Medulla oblongata (tissue), 1 donor: Measurements from ENCODE around the gene ZDHHC8.
A peak's percentile ranks its signal among the peaks of the same experiment; 100 is the strongest.

ENCODE experiments used
- DNase-seq: peaks from one replicate; pipeline ENCODE4 v3.0.0-alpha.2; 2015; ENCODE audit errors: extremely low spot score

ZDHHC8 gene

DNA sequence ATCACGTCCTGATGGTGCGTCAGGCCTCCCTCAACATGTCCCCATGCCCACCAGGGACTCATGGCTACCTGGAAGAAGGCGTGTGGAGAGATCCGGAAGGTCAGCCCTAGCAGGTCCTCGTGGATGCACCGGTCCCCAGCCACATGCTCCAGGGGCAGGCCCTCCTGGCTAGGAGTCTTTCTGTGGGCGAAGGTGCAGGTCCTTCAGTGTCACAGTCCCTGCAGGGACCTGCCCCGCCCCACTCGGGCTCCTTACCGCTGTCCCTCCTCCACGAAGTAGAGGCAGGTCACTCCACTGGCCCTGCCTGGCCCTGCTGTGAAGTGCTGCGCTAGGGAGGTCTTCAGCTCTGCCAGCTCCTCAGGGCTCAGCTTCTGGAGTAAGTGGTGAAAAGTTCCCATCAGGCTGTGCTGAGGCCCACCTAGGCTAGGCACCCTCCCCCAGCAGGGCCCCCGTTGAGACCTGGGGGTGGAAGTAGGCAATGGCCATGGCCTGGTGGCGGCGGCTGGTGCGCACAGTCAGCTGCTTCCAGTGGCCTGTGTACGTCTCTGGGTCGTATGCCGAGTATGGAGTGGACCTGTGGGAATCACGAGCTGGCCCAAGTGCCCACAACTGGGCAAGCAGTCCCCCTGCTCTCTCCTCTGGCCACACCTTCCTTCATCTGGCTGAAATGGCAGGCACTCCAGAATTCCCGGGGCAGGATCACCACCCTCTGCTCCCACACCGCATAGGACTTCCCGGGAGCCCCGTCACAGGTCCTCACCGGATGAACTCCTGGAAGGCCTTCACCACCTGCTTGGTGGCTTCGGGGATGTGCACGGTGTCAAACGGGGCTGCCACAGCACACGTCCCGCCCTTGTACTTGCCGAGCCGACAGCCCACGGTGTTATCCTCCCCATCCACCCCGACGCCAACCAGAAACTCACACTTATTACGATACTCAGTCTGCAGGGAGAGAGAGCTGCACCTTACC lies 16.8 kb upstream of the ZDHHC8 start:
- no peak for DNase-seq

DNA sequence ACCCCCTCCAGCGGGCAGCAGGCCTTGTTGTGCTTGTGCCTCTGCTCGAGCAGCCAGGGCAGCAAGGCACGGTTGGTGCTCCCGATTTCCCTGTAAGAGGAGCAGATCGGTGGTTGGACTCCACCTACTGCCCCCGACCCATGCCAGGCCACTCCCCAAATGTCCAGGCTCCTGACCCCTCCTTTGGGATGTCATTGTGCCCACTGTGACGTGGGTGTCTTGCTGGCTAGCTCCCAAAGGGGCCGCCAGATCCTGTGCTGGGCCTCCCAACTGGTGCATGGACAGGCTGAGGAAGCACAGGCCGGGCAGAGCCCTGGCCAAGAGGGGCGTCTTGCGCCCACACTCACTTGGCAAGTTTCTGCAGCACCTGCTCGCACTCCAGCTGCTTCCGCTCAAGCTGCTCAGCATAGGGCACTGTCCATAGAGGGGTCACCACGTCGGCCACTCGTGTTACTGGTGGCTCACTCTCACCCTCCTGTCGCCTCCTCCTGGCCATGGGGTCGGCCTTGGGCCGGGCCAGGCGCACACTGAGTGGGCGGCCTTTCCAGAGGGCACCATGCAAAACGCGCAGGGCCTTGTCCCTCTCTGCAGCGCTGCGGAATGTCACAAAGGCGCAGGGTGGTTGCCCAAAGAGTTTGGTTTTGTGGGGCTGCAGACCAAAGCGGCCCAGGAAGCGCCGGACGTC lies 15.8 kb upstream of the ZDHHC8 start, which contains the start of gene RANBP1:
TSS of gene RANBP1 (plus strand) at position 414 of the 685 bp plus-strand sequence. CDS start at position 495, 81 bp downstream.
- no peak for DNase-seq

DNA sequence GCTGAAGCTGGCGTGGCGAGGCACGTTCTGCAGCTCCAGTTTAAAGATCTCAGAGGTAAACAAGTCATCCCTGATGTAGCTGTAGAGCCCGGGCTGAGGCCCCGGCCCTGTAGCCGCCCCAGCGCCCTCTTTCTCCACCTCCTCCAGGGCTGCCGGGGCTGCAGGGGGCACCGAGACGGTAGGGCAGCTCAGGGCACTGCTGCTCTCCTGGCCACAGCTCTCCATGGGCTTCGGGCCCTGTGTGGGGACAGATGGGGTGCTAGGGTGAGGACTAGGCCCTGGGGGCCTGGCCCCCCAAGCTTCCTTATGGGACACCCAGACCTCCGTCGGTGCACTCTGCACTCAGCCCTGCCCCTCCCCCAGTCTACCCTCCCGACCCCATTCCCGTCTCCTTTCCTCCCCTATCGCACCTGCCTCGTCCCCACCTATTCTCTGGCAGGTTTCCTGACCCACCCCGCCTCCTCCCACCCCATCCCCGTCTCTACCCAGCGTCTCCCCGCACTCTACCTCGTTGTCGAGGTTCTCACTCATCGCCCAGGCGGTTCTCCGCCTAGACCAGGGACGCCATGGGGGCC lies 15.1 kb upstream of the ZDHHC8 start:
- DNase-seq, result no peak

DNA sequence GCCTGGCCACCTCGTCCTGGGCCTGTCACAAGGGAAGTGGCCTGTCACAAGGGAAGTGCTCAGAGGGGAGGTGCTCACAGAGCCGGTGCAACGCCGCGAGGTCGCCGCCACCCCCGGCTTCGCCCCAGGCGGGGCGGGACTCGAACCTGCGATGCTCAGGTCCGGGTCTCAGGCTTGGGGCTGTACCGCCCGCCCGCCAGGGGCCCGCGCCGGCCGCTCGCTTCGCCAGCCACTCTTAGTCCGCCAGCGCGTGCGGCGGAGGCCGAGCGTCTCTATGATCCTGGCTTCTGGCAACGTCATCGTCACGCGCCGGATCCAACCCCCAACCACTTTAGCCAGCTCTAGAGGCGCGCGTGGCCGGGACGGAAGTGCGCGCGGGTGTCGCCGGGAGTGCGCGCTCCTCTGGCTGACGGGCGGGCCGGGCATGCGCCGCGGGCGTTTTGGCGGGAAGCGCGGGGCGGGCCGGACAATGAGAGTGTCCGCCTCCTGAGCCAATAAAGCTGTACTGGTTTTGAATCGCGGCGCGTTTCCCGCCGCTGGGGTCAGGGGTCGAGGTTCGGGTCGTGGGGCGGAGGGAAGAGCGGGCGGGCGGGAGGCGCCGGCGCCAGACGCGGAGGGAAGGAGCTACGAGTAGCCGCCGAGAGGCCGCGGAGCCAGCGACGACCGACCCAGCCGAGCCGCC lies 14.5 kb upstream of the ZDHHC8 start, which contains the start of gene TRMT2A:
TSS of gene TRMT2A (minus strand) at position 276 of the 682 bp plus-strand sequence. CDS start 320 bp downstream, outside the sequence.
- DNase-seq, result peak; percentile 97

DNA sequence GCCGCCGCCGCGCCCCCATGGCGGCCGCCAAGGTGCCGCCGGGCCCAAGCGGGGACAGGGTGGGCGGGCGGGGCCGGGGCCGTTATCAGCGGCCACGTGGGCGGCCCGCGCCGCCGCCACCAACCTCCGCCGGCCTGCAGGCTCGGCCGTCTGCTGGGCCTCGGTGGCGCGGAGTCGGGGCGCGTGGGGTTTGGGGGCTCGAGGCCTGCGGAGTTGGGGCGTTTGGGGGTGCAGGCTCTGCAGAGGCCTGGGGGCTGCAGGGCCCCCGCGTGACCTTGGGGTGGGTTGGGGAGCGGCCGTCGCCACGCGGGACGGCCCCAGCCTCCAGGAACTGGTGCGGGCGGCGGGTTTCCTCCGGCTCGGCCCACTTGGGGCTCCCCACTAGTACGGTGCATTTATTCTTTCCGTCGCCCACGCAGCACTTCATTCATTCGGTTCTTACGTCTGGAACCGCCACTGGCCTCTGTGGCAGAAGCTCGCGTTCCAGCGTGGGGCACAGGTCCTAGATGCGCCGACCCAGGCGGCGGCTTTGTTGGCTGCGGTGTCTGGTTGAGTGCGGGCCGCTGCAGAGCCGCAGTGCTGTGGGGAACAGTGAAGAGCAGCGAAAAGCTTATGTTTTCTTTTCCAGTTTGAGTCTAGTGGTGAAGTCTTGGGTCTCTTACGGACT lies 13.8 kb upstream of the ZDHHC8 start:
- DNase-seq, result no peak

DNA sequence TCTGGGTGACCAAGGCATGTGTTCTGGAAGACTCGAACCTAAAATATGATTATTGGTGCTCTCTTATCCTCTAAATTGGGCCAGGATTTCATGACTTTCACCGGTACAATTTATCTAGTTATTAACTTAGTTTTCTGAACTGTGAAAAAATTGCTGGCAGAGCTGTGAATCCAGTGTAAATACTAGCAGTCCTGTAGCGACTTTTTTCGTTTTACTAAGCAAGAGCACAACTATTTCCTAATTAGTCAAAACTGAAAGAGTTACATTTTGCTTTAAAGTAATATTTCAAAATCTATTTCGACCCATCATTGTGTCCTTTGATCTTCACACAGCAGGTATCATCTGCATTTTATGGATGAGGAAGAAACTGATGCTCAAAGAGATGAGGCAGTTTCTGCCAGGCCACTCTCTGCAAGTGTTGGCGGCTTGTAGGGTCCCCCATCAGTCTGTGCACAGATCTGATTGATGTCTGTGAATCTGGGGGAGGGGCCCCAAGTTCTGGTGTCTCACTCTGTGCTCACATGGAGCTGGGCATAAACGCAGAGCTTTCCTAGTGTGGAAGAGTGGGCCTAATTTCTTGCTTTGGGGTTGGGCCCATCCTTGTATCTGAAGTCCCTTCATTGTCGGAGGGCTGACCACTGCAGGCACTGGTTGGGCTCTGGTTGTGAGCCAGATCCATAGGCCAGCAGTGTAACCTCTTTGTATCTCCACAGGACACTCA lies 13.1 kb upstream of the ZDHHC8 start:
- no peak for DNase-seq

DNA sequence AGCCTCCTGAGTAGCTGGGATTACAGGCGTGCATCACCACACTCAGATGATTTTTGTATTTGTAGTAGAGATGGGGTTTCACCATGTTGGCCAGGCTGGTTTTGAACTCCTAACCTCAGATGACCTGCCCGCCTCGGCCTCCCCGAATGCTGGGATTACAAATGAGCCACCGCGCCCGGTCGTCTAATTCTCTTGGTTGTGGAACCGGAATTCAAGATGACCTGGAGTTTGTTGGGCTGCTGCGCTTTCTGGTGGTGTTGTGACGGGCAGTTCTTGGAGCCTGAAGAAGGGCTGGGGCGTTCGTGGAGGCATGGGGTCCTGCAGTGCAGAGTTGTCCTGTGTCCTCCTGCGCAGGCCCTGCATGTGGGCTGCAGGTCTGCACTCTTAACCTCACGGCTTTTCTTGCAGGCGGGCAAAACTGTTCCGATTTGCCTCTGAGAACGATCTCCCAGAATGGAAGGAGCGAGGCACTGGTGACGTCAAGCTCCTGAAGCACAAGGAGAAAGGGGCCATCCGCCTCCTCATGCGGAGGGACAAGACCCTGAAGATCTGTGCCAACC lies 9.7 kb upstream of the ZDHHC8 start:
- no peak for DNase-seq

DNA sequence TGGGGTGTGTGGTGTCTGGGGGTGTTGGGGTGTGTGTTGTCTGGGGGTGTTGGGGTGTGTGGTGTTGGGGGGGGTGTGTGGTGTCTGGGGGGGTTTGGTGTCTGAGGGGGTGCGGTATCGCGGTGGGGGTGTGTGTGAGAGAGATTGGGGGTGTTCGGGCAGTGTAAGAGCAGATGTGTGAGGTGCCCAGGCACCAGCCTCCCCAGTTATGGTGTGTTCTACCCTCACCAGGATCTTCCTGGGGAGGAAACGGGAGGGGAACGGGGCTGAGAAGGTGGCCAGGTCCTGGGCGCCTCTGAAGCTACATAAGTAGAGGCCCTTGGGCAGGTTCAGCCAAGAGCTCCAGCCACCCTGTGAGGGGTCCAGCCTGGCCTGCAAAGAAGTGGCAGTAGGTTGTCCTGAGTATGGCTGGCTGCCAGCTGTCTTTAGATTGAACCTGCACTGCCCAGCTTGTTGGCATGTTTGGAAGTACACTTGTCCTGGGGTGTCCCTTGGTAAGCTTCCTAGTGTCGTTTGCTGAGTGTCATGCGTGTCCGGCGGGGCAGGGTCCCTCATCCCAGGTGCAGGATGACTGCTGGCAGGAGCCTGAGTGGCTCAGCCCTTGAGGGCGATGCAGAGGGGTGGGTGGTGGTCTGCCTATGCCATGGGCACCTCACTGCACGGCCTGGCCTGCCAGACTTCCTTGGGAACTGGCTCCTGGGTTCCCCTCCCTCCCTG lies 8.1 kb upstream of the ZDHHC8 start:
- DNase-seq, result no peak

DNA sequence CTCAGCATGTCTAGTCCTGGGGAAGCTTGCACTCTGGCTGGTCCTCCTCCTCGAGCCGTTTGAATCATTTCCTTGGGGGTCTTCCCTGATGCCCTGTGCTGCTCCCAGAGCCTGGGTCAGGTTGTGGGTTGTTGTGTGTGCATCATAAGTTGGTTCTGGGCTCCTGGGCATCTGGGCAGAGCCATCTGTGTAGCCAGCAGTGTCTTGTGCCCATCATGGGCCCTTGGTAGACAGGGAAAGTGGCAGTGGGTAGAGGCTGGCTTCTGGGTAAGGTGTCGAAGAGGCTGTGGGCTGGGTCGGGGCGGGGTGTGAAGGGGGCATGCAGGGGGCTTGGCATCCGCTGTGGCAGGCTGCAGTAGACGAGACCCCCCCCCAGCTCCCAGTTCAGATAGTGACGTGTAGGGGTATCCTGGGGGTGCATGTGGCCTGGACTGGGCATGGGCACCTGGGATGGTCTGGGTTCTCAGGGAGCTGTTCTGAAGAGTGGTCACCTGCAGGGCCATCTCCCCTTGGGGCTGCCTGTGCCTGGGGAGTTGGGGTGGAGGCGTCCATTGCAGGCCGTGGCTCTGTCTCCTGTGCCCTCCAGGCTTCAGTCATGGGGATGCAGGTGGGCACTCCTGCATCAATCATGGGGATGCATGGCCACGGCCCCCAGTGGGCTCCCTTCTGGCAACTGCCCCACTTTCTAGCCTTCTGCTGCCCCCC lies 7.4 kb upstream of the ZDHHC8 start:
- DNase-seq, result no peak

DNA sequence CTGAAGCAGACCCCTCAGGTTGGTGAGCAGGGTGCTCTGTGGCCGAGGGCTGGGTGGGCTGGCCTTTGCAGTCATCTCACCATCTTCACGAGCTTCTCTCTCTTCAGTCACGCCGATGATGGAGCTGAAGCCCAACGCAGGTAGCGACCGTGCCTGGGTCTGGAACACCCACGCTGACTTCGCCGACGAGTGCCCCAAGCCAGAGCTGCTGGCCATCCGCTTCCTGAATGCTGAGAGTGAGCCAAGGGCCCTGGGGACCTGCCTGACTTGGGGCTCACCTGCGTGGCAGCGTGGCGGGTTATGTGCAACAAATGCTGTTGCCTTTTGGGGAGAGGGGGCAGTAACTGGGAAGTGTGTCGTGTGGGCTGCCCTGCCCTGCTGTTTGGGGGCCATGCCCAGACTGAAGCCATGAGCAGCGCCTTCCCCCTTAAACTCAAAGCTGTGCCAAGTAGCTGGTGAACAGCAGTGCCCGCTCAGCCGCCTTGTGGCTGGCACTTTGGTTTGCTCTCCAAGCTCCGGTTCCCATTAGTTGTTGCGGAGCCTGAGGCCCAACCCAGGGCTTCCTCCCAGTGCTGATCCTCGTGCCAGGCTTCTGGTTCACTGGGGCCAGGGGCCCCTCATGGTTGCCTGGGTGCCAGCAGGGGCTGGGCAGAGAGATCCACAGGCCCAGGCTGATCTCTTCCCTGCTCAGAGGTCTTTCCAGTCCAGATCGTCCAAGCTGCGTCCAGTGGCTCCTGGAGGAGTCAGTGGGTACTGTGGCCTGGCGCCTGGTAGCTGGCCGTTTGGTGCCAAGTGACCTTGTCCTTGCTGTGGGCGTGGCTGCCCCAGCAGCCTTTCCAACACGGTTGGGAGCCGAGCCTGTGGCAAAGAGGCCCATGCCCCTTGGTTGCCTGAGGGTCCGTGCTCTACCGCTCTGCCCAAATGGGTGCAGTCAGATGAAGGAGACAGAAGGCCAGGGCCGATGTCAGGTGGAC lies 6.1 kb upstream of the ZDHHC8 start:
- no peak for DNase-seq

DNA sequence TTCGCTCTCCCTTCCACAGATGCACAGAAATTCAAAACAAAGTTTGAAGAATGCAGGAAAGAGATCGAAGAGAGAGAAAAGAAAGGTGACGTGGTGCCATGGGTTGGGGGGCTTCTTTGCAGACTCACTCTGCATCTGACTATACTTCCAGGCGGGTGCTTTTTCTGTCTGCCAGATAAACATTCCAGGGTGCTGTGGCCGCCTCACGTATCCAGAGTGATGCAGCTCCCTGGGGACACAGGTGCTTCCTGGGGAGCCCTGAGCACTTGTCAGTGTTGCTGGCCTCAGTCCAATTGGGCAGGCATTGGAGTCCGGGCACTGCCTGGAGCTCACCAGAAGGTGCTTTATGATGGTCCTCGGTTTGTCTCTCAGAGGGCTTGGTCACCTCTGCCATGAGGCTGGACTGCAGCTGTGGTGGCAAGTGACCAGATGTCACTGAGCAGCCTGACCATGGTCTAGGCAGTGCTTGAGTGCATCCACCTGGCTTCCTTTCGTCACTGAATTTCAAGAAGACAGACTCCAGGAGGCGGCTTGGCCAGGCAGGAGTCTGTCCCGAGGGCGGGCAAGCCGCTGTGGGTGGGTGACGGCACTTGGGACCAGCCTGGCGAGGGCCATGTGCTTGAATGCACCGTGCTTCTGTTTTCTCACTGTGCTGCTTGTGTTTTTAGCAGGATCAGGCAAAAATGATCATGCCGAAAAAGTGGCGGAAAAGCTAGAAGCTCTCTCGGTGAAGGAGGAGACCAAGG lies 5.1 kb upstream of the ZDHHC8 start:
- DNase-seq, result no peak

DNA sequence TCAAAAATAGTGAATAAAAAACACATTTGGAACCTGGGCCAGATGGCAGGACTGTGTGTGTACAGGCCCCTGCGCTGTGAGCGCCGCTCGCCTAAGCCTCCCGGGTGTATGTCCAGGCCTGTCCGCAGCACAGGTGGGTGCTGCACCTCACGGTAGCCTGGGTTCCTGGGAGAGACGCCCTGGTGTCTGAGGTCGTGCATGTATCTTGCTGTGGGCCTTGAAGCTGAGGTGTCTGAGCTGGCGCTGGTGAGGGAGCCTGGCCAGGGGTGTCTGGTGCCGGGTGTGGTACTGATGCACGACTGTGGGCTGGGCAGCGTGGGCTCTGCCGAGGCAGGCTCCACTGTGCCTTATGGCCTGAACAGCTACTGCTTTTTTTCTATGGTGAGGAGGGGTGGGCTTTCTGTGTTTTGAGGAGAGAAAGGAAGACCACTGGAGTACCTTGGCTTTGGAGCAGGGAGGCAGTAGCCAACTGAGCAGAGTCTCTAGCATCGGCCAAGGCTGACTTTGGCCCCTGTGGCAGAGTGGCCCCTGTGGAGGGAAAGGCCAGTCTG lies 4.2 kb upstream of the ZDHHC8 start:
- no peak for DNase-seq

DNA sequence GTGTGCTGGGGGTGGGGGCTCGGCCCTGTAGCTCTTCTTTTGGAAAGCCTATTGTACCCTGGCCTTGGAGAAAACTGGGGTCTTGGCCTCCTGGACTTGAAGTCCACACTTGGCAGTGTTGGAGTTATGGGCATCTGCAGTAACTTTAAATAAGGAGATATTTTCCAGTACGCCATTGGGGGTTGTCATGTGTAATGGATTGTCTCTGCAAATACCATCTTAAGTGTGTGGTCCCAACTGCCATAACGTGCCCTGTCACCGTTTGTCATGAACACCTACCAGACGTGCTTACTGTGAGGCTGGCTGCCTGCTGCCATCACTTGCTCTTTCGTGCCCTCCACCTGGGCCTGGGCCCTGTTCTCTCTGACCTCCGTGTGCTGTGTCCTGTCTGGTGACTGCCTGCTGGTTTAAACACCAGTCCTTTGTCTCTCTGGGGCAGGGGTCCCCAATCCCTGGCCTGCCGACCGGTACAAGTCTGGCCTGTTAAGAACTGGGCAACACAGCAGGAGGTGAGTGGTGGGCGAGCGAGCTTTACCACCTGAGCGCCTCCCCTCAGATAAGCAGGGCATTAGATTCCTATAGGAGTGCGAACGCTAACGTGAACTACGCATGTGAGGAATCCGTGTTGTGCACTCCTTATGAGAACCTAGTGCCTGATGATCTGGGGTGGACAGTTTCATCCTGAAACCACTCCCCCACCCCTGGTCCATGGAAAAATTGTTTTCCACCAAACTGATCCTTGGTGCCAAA lies 3.6 kb upstream of the ZDHHC8 start:
- DNase-seq, result no peak

DNA sequence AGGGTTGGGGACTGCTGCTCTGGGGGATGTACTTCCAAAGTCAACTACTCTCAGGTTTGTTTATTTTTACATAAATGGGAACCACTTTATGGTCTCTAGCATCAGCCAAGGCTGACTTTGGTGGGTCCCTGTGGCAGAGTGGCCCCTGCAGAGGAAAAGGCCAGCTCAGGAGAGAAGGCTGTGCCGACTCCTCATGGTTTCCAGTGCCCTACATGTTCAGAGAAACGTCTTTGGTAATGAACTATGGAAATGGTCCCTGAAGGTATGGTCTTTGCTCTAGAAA lies 3.0 kb upstream of the ZDHHC8 start:
- DNase-seq, result no peak

DNA sequence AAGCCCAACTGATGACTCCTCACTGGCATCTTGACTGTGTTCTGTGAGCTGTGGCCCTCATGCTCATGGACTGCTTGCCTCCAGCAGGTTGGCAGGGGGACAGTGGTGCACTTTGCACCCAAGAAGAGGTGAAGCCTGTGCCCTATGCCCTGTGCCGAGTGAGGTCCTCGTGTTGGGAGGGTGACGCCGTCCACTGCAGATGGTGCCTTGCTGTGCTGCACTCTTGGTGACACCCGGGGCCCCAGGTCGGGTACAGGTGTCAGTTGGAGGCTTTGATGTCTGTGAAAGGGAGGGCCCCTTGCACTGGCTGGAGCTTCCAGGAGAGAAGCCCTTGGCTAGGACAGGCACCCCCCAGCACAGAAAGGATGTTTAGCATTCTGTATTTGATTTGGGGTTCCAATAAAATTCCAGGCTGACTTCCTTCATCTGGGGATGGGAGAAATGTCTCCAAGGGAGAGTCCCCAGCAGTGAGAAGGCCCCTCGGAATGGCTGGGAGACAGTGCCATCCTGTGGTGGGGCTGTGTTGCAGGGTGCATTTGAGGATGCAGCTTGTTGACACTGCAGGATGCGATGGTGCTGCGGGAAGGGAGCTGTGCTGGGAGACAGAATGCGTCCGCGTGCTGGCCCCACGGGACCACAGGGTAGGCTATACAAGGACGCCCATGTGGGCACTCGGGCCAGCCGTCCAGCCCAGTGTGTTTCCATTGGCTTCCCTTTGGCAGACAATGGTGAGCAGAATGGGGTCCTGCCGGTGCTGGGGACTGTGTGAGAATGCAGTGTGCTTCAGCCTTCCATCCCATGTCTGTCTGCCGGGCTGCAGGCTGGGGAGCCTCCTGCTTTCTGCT lies 2.5 kb upstream of the ZDHHC8 start:
- DNase-seq, result peak; percentile 46

DNA sequence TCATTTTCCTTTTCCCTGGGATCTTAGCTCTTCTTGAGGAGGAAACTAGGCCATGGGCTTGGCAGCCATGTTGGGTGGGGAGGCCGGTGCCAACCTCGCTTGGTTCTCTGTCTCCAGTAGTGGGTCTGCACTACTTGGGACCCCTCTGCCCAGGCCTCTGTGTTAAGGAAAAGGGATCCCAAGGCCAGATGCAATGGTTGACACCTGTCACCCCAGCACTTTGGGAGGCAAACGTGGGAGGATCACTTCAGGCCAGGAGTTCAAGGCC lies 1.9 kb upstream of the ZDHHC8 start:
- no peak for DNase-seq
